Endothelial cell of umbilical vein (primary cell): ENCODE data around the gene NIPBL.

Experiments
- EZH2 ChIP-seq: IDR thresholded peaks from 2 replicates; pipeline ENCODE4 v1.6.1; 2012; ENCODE audit warnings: borderline replicate concordance, low read depth, mild to moderate bottlenecking, moderate library complexity, low read length, inconsistent platforms; ENCODE audit not compliant: severe bottlenecking
- POLR2A ChIP-seq: IDR thresholded peaks from 2 replicates; pipeline ENCODE4 v1.6.1; 2012; ENCODE audit warnings: low read depth, mild to moderate bottlenecking, control low read depth, low read length

GRCh38 chr5:36998578-36998977, 122.0 kb downstream of the NIPBL start:
- no peak for TF ChIP-seq EZH2
- TF ChIP-seq POLR2A, result no peak
